K562 (cell line): ENCODE measurements around the gene RPL22. TPM values are rescaled to one million over a fixed set of nuclear protein-coding genes. Genes with fewer than 3 reads are reported as not detected.
A peak's percentile ranks its signal among the peaks of the same experiment; 100 is the strongest.

Source experiments
- FOSL1 ChIP-seq: fragments of 200-800 bp; sonication (Bioruptor generic); conservative IDR thresholded peaks from 2 replicates; pipeline ENCODE4 v1.6.1; 2016; ENCODE audit warnings: missing genetic modification characterization, missing compliant biosample characterization
- HDGF ChIP-seq: fragments of 450-650 bp; IDR thresholded peaks from 2 replicates; pipeline ENCODE4 v1.6.1; 2016
- MNT ChIP-seq, 2 experiments: fragments of 450-650 bp; conservative IDR thresholded peaks; 2 replicates each; pipeline ENCODE4 v1.6.1; 2017; ENCODE audit warnings: mild to moderate bottlenecking in 2 of 2, moderate library complexity in 2 of 2
- MTF1 ChIP-seq: fragments of 250-450 bp; sonication (Bioruptor Pico); IDR thresholded peaks from 2 replicates; pipeline ENCODE4 v1.9.0; 2021; ENCODE audit warnings: moderate library complexity, mild to moderate bottlenecking, inconsistent platforms, borderline replicate concordance
- POLR2H ChIP-seq: IDR thresholded peaks from 2 replicates; pipeline ENCODE4 v1.6.1; 2016; ENCODE audit warnings: missing genetic modification characterization, low read depth, mild to moderate bottlenecking, control low read depth, missing compliant biosample characterization, moderate library complexity
- RBM14 ChIP-seq: fragments of 200-400 bp; formaldehyde crosslinking; IDR thresholded peaks from 2 replicates; pipeline ENCODE4 v1.6.1; 2018; ENCODE audit warnings: low read depth, mild to moderate bottlenecking, low read length, moderate library complexity, borderline replicate concordance; ENCODE audit not compliant: insufficient read depth
- SLC30A9 ChIP-seq: fragments of 250-450 bp; sonication (Bioruptor Pico); IDR thresholded peaks from 2 replicates; pipeline ENCODE4 v1.8.0; 2022; ENCODE audit warnings: mild to moderate bottlenecking, moderate library complexity
- SMARCE1 ChIP-seq: fragments of 450-650 bp; IDR thresholded peaks from 2 replicates; pipeline ENCODE4 v1.7.1; 2016; ENCODE audit warnings: mild to moderate bottlenecking
- SRSF7 ChIP-seq: fragments of 200-400 bp; formaldehyde crosslinking; optimal IDR thresholded peaks from 2 replicates; pipeline ENCODE3; 2017; ENCODE audit warnings: mild to moderate bottlenecking, low read depth, low read length
- THRAP3 ChIP-seq: fragments of 450-650 bp; IDR thresholded peaks from 2 replicates; pipeline ENCODE4 v1.6.1; 2016; ENCODE audit warnings: mild to moderate bottlenecking, inconsistent platforms, borderline replicate concordance
- ZKSCAN3 ChIP-seq: fragments of 250-450 bp; sonication (Bioruptor Pico); IDR thresholded peaks from 2 replicates; pipeline ENCODE4 v1.4.0; 2020
- ZNF197 ChIP-seq: fragments of 200-800 bp; sonication (Bioruptor generic); IDR thresholded peaks from 2 replicates; pipeline ENCODE4 v1.6.1; 2016; ENCODE audit warnings: low read depth, missing genetic modification characterization, missing compliant biosample characterization
- ZNF408 ChIP-seq: fragments of 250-450 bp; sonication (Bioruptor Pico); IDR thresholded peaks from 2 replicates; pipeline ENCODE4 v1.4.0; 2020; ENCODE audit warnings: low read depth, mild to moderate bottlenecking, moderate library complexity
- polyA plus RNA-seq, 8 experiments: library from polyadenylated mRNA; depleted of rRNA in 4 of 8; stranded (reverse) in 5 of 8; unstranded in 3 of 8; fragments of >200 nt; fragmentation: Nextera tagmentation in 2 of 8; fragmentation: Illumina TruSeq in 1 of 8; extraction: Ambion mirVana in 2 of 8; extraction: Trizol in 1 of 8; gene quantifications; 2 replicates each; pipeline versions ENCODE4 v1.2.1 to v1.2.3, GENCODE V29; 2011 to 2014; ENCODE audit warnings: inconsistent platforms in 1 of 8, missing spikeins in 1 of 8
- total RNA-seq, 7 experiments: library from RNA; depleted of rRNA in 6 of 7; stranded (reverse); fragments of >200 nt in 6 of 7; fragmentation: Illumina TruSeq in 2 of 7; extraction: Trizol in 2 of 7; gene quantifications; 2 replicates each; pipeline versions ENCODE4 v1.2.1 to v1.2.3, GENCODE V29; 2011 to 2021; ENCODE audit warnings: low replicate concordance in 1 of 7
- TF ChIP-seq, protein P1 (sequence below): IDR thresholded peaks from 2 replicates; pipeline ENCODE4 v1.6.1; 2011; ENCODE audit warnings: borderline replicate concordance, low read depth, mild to moderate bottlenecking, moderate library complexity, low read length; ENCODE audit not compliant: insufficient read depth, poor library complexity, severe bottlenecking
- TF ChIP-seq, protein P2 (sequence below), 2 experiments: fragments of 150-350 bp in 1 of 2; IDR thresholded peaks; 2 replicates each; pipeline ENCODE4 v1.6.1; 2012 to 2016; ENCODE audit warnings: low read depth in 2 of 2, low read length in 2 of 2, mild to moderate bottlenecking in 1 of 2, moderate library complexity in 1 of 2

RPL22 gene
- total and polyA plus RNA-seq, 9 of the 15 experiments (the other 6 are each of a cell fraction or from before 2014, with no cell fraction given): 467 to 1,165 (median 607) TPM

DNA sequence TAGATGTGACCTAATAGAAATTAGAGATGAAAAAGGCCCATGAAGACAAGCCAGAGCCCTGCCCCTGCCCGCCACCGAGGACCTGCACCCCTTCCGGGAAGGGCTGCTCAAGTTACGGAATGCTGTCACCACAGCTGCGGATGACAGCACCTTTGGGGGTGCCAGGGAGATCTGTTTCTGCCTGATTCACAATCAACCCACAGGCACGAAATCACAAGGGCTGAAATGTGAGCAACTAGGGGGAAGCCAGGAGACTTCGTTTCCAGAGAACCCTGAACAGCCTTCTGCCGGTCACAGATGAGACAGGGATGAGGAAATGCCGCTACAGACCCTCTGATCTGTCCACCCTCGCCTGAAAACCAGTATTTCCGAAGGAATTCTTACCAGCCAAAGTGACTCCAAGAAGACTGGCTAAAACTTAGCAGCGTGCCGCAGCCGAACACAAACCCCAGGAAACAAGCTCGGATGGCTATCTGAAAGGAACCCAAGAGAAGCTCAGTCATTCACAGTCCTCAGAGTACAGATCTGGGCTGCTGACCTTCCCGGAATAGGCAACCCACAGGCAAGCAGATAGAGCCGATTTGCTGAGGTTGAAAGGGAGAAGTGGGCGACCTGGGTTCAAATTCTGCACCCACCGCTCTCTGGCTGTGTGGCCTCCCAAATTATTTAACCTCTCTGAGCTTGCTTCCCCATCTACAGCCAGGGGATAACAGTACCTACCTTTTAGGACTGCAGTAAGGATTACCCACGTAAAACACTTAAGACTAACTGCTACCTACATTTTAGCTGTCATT, 35.3 kb upstream of the RPL22 start (continued):
- TF ChIP-seq ZNF197 (CRISPR knock-in tag) (no peak), SMARCE1 (no peak), SLC30A9 (no peak), THRAP3 (no peak), POLR2H (tag) (no peak), RBM14 (no peak), FOSL1 (tag) (no peak), ZNF408 (CRISPR knock-in tag) (no peak), MTF1 (CRISPR knock-in tag) (no peak), MNT (conservative IDR thresholded peaks at IDR 0.05) (peak in 1 of 2 experiments; percentile 21; a peak in 1 of 4 replicates), SRSF7 (no peak), ZKSCAN3 (CRISPR knock-in tag) (no peak), HDGF (no peak)
- TF ChIP-seq, protein P1, sequence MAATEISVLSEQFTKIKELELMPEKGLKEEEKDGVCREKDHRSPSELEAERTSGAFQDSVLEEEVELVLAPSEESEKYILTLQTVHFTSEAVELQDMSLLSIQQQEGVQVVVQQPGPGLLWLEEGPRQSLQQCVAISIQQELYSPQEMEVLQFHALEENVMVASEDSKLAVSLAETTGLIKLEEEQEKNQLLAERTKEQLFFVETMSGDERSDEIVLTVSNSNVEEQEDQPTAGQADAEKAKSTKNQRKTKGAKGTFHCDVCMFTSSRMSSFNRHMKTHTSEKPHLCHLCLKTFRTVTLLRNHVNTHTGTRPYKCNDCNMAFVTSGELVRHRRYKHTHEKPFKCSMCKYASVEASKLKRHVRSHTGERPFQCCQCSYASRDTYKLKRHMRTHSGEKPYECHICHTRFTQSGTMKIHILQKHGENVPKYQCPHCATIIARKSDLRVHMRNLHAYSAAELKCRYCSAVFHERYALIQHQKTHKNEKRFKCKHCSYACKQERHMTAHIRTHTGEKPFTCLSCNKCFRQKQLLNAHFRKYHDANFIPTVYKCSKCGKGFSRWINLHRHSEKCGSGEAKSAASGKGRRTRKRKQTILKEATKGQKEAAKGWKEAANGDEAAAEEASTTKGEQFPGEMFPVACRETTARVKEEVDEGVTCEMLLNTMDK: no peak
- TF ChIP-seq, protein P2, sequence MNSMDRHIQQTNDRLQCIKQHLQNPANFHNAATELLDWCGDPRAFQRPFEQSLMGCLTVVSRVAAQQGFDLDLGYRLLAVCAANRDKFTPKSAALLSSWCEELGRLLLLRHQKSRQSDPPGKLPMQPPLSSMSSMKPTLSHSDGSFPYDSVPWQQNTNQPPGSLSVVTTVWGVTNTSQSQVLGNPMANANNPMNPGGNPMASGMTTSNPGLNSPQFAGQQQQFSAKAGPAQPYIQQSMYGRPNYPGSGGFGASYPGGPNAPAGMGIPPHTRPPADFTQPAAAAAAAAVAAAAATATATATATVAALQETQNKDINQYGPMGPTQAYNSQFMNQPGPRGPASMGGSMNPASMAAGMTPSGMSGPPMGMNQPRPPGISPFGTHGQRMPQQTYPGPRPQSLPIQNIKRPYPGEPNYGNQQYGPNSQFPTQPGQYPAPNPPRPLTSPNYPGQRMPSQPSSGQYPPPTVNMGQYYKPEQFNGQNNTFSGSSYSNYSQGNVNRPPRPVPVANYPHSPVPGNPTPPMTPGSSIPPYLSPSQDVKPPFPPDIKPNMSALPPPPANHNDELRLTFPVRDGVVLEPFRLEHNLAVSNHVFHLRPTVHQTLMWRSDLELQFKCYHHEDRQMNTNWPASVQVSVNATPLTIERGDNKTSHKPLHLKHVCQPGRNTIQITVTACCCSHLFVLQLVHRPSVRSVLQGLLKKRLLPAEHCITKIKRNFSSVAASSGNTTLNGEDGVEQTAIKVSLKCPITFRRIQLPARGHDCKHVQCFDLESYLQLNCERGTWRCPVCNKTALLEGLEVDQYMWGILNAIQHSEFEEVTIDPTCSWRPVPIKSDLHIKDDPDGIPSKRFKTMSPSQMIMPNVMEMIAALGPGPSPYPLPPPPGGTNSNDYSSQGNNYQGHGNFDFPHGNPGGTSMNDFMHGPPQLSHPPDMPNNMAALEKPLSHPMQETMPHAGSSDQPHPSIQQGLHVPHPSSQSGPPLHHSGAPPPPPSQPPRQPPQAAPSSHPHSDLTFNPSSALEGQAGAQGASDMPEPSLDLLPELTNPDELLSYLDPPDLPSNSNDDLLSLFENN (IDR thresholded peaks at IDR 0.05; ENCODE audit: low read depth in 2 of 2, low read length in 2 of 2): no peak
